MCF 10A (cell line): ENCODE results near the gene WWC1. TPM values are rescaled to one million over a fixed set of nuclear protein-coding genes. Genes with fewer than 3 reads are reported as not detected.

Experiments used
- BruUV-seq: library from RNA; stranded (reverse); fragments of 400-500 nt; replicated peaks from 2 replicates; lab custom pipeline; 2021; lab: Mats Ljungman, UMichigan
- CTCF ChIA-PET: fragments of 300-600 bp; sonication (Branson Sonifier 250); formaldehyde crosslinking; extraction: SDS; loops from one replicate; lab custom pipeline; 2021; ENCODE audit warnings: antibody characterized with exemption, inconsistent platforms; lab: Yijun Ruan, JAX
- POLR2A ChIA-PET: fragments of 300-600, 350-650 bp; sonication (Branson Sonifier 250); formaldehyde crosslinking; extraction: SDS; loops from one replicate; lab custom pipeline; 2020; ENCODE audit warnings: antibody characterized with exemption, inconsistent platforms; lab: Yijun Ruan, JAX
- DNase-seq: peaks from one replicate; pipeline ENCODE4 v3.0.0-alpha.2; 2018; ENCODE audit not compliant: unreplicated experiment
- H3K27ac Mint-ChIP-seq: one replicate; pipeline ENCODE4 v1.8.0; 2022; ENCODE audit warnings: mild to moderate bottlenecking, low read depth, mixed read lengths; ENCODE audit not compliant: unreplicated experiment
- H3K27me3 Mint-ChIP-seq: one replicate; pipeline ENCODE4 v1.8.0; 2022; ENCODE audit warnings: mixed read lengths; ENCODE audit not compliant: insufficient read depth, unreplicated experiment
- H3K36me3 Mint-ChIP-seq: one replicate; pipeline ENCODE4 v1.8.0; 2022; ENCODE audit warnings: mild to moderate bottlenecking, moderate library complexity, mixed read lengths; ENCODE audit not compliant: insufficient read depth, unreplicated experiment
- H3K4me1 Mint-ChIP-seq: one replicate; pipeline ENCODE4 v1.8.0; 2022; ENCODE audit warnings: mixed read lengths; ENCODE audit not compliant: insufficient read depth, unreplicated experiment
- H3K4me3 Mint-ChIP-seq: one replicate; pipeline ENCODE4 v1.8.0; 2022; ENCODE audit warnings: mild to moderate bottlenecking, moderate library complexity, mixed read lengths; ENCODE audit not compliant: unreplicated experiment
- H3K9me3 Mint-ChIP-seq: one replicate; pipeline ENCODE4 v1.8.0; 2022; ENCODE audit warnings: mixed read lengths; ENCODE audit not compliant: unreplicated experiment
- CTCF ChIP-seq: fragments of 200-600 bp; IDR thresholded peaks from one replicate; pipeline ENCODE4 v1.8.0; 2022; ENCODE audit warnings: antibody characterized with exemption, mild to moderate bottlenecking; ENCODE audit not compliant: unreplicated experiment
- intact Hi-C: fragments of 100-400 bp; cut with micrococcal nuclease; formaldehyde crosslinking; loops from 2 replicates; pipeline ENCODE4 v1.14.1; 2022
- total RNA-seq: library from RNA; stranded (reverse); gene quantifications from 2 replicates; pipeline ENCODE4 v1.2.3, GENCODE V29; 2022

WWC1 gene
- total RNA-seq, 1 experiment from 2014 or later: 47.0 TPM

- no peak for DNase-seq
- TF ChIP-seq CTCF: no peak
- H3K4me3 Mint-ChIP-seq: no peak overlapping the region
- H3K27ac Mint-ChIP-seq: no peak overlapping the region
- CTCF ChIA-PET: no interaction called here
- H3K27me3 Mint-ChIP-seq: peaks cover 14% of the 10 kb centered on the region
- no peaks in the 10 kb centered on the region for H3K36me3 Mint-ChIP-seq
- no peaks in the 10 kb centered on the region for H3K4me1 Mint-ChIP-seq
- POLR2A ChIA-PET: no interaction called here
- H3K9me3 Mint-ChIP-seq: no peaks in the 10 kb centered on the region
- intact Hi-C loops: no loop called here
- BruUV-seq: no TSS peak
These were observed 40.2 kb upstream of the WWC1 start for GRCh38 chr5:168251259-168251658.

- intact Hi-C loops: no loop called here
- Mint-ChIP-seq H3K27ac (no peak overlapping the region), H3K4me1 (no peaks in the 10 kb centered on the region), H3K36me3 (no peaks in the 10 kb centered on the region), H3K9me3 (no peaks in the 10 kb centered on the region), H3K27me3 (peaks cover 11% of the 10 kb centered on the region), H3K4me3 (no peak overlapping the region)
- ChIA-PET CTCF (no interaction called here), POLR2A (interaction anchor here (0.6 kb wide), 1 partner anchor 32 kb away, joined by 3 read pairs; no protein-coding TSS in a partner anchor)
- BruUV-seq: no TSS peak
- DNase-seq: no peak
- no peak for TF ChIP-seq CTCF
These were observed 37.3 kb upstream of the WWC1 start for GRCh38 chr5:168254013-168254693.

- CTCF ChIA-PET: interaction anchor here (0.7 to 3.0 kb wide), 5 partner anchors 9 to 599 kb away, joined by 3 to 21 read pairs (median 3); no protein-coding TSS in a partner anchor
These were observed 30.9 kb upstream of the WWC1 start for GRCh38 chr5:168260353-168261226.

More at GRCh38 chr5:168260353-168261226, 30.9 kb upstream of the WWC1 start:
- no peaks in the 10 kb centered on the region for H3K27me3 Mint-ChIP-seq
- DNase-seq: no peak
- no TSS peak for BruUV-seq
- H3K4me3 Mint-ChIP-seq: no peak overlapping the region
- no peaks in the 10 kb centered on the region for H3K4me1 Mint-ChIP-seq
- H3K27ac Mint-ChIP-seq: no peak overlapping the region
- POLR2A ChIA-PET: no interaction called here
- TF ChIP-seq CTCF: no peak
- H3K9me3 Mint-ChIP-seq: no peaks in the 10 kb centered on the region
- H3K36me3 Mint-ChIP-seq: no peaks in the 10 kb centered on the region
- intact Hi-C loops: no loop called here
